Ovary (tissue), 9 donors: ENCODE results near the gene PARD3. TPM values are rescaled to one million over a fixed set of nuclear protein-coding genes. Genes with fewer than 3 reads are reported as not detected.

Experiments used
- DNase-seq, 5 donors: peaks; one replicate each; pipeline ENCODE4 v3.0.0-alpha.2; 2019 to 2020
- H3K27ac ChIP-seq, 2 donors: fragments of 200-600 bp; one replicate each; pipeline versions ENCODE4 v1.5.1 to v1.8.0; 2019 to 2022
- H3K27me3 ChIP-seq: fragments of 200-600 bp; one replicate; pipeline ENCODE4 v1.8.0; 2022
- H3K36me3 ChIP-seq: fragments of 200-600 bp; sonication (generic); one replicate; pipeline ENCODE4 v1.5.1; 2019
- H3K4me1 ChIP-seq: one replicate; pipeline ENCODE4 v1.8.1; 2013; ENCODE audit warnings: mild to moderate bottlenecking, moderate library complexity; ENCODE audit not compliant: insufficient read depth
- H3K4me3 ChIP-seq: fragments of 200-600 bp; sonication (generic); one replicate; pipeline ENCODE4 v1.5.1; 2017
- H3K9me3 ChIP-seq, 2 donors: fragments of 200-600 bp in 1 of 2; sonication (generic) in 1 of 2; one replicate each; pipeline versions ENCODE4 v1.5.1 to v1.8.1; 2013 to 2019; ENCODE audit warnings: mild to moderate bottlenecking in 1 of 2, moderate library complexity in 1 of 2
- CTCF ChIP-seq, 3 donors: fragments of 450-650 bp in 2 of 3; fragments of 200-600 bp in 1 of 3; IDR thresholded peaks; one replicate each; pipeline versions ENCODE4 v1.5.1 to v1.8.0; 2016 to 2022; ENCODE audit warnings: antibody characterized with exemption in 3 of 3, mild to moderate bottlenecking in 1 of 3
- EP300 ChIP-seq: sonication (generic); formaldehyde crosslinking; IDR thresholded peaks from one replicate; pipeline ENCODE4 v1.6.1; 2017; ENCODE audit warnings: antibody characterized with exemption
- POLR2A ChIP-seq: fragments of 450-650 bp; IDR thresholded peaks from one replicate; pipeline ENCODE4 v1.6.1; 2017; ENCODE audit warnings: antibody characterized with exemption, mild to moderate bottlenecking, moderate library complexity
- WGBS, 3 donors: extraction: QIAGEN DNeasy Blood & Tissue Kit in 1 of 3; methylation state at CpG; one replicate each; pipeline versions ENCODE4 v1.1.5 to v1.1.7; 2013 to 2017; 5-methylcytosine and 5-hydroxymethylcytosine counted together
- intact Hi-C, 4 donors: fragments of 100-400 bp; cut with DNase I; formaldehyde crosslinking; loops; one replicate each; pipeline versions ENCODE4 v1.11.0 to v1.15.1; 2022 to 2023
- polyA plus RNA-seq, 2 donors: library from polyadenylated mRNA; stranded (reverse); fragments of 200-250 nt in 1 of 2; fragments of 350-450 nt in 1 of 2; fragmentation: Illumina TruSeq in 1 of 2; extraction: RNeasy Lipid Tissue Mini Kit (QIAGEN cat#74804) in 1 of 2; gene quantifications; one replicate each; pipeline ENCODE4 v1.2.3, GENCODE V29; 2013 to 2014
- total RNA-seq, 7 donors: library from RNA; depleted of rRNA in 2 of 7; stranded (reverse); fragments of >200 nt in 2 of 7; fragmentation: NEBNext Ultra II Directional in 3 of 7; extraction: Animal tissue kit (Norgen Biotek cat#: 25700) in 3 of 7; gene quantifications; one replicate each; pipeline versions ENCODE4 v1.1.0 to v1.2.4, GENCODE V29; 2016 to 2023
- donor health status: DM: no; HTN: no; CAD: no; lungs with moderate emphysema.
- donor health status: DM: no; HTN: no; CAD: no.
- donor health status: Bipolar disorder and iron deficiency.
- donor health status: DM: yes; HTN: yes; CAD: no.
- donor health status: DM: no; HTN: no; CAD: no.
- donor health status: DM: yes; HTN: yes; CAD: no.

The PARD3 gene
- total and polyA plus RNA-seq, 9 donors = 31.8 to 92.3 (median 67.1) TPM

DNA sequence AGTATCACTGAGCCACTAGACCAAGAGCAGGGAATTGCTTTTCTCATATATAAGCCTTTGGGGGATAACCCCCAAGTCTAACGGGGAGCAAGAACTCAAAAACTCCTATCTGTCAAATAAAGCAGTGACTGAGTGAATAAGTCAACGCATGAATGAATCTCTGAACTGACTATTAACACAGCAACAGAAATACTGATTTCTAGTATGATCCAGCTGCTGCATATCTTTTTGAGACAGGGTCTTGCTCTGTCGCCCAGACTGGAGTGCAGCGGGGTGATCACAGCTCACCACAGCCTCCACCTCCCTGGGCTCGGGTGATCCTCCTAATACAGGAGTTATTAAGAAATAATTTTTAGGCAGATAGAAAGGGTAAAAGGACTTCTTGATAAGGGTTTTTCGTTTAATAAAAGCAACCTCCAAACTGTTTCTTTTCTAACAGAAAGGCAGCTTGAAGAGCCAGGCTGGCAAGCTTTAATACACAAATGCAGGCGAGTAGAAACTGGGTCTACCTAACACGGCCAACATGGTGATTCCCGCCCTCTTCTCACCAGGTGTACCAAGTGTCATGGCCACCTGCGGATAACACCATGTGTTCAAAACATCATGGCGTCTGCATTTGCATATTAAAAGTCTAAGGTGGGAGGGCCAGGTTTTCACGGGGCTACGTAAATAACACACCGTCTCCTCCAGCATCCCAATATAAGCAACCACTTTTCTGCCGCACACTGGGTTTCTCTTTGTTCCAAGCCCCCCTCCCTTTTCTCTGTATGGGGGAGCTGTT lies 631.9 kb downstream of the PARD3 start:
- no peaks in the 10 kb centered on the region for H3K9me3 ChIP-seq
- WGBS, 3 donors = 74 to 82% (median 74%) methylated on average over 15 of the region's 15 CpGs

GRCh38 chr10:34181553-34182300 lies 633.4 kb downstream of the PARD3 start:
- intact Hi-C loops = loop anchor here in 1 of 4 donors (10.0 kb wide), 1 partner anchor 847 kb away; the partner anchor contains the start of gene NRP1
- no peak overlapping the region for H3K27ac ChIP-seq
- H3K4me3 ChIP-seq = no peak overlapping the region
- H3K36me3 ChIP-seq = no peaks in the 10 kb centered on the region
- peak in 3 of 5 donors; percentile 29 to 51 (median 44) for DNase-seq
- TF ChIP-seq EP300 (no peak), CTCF (IDR thresholded peaks at IDR 0.05) (no peak), POLR2A (no peak)
- peaks cover 24% of the 10 kb centered on the region for H3K4me1 ChIP-seq
- H3K27me3 ChIP-seq = no peaks in the 10 kb centered on the region
- H3K9me3 ChIP-seq = no peaks in the 10 kb centered on the region
- 7 to 14% (median 13%) methylated on average over 10 of the region's 10 CpGs for WGBS, 3 donors

More for the DNA sequence above, 631.9 kb downstream of the PARD3 start:
- H3K4me1 ChIP-seq = peaks cover 24% of the 10 kb centered on the region
- no peak for DNase-seq
- intact Hi-C loops = loop anchor here in 1 of 4 donors (10.0 kb wide), 1 partner anchor 848 kb away; the partner anchor contains the start of gene NRP1
- H3K4me3 ChIP-seq = no peak overlapping the region
- no peak for TF ChIP-seq CTCF (IDR thresholded peaks at IDR 0.05)
- TF ChIP-seq POLR2A = no peak
- TF ChIP-seq EP300 = no peak
- H3K36me3 ChIP-seq = no peaks in the 10 kb centered on the region
- no peaks in the 10 kb centered on the region for H3K27me3 ChIP-seq
- peak overlapping the region in 1 of 2 donors; percentile 39 for H3K27ac ChIP-seq

- Histone ChIP-seq H3K4me3 (no peak overlapping the region), H3K27me3 (no peaks in the 10 kb centered on the region), H3K4me1 (peaks cover 21% of the 10 kb centered on the region), H3K36me3 (no peaks in the 10 kb centered on the region), H3K27ac (no peak overlapping the region), H3K9me3 (no peaks in the 10 kb centered on the region)
- 94 to 97% (median 94%) methylated on average over 2 of the region's 2 CpGs for WGBS, 3 donors
- intact Hi-C loops = loop anchor here in 1 of 4 donors (10.0 kb wide), 1 partner anchor 846 kb away; the partner anchor contains the start of gene NRP1
- DNase-seq = no peak
- TF ChIP-seq POLR2A = no peak
- TF ChIP-seq EP300 = no peak
- TF ChIP-seq CTCF (IDR thresholded peaks at IDR 0.05) = no peak
Measured at GRCh38 chr10:34180749-34181148, 634.3 kb downstream of the PARD3 start.

GRCh38 chr10:34179280-34179679 lies 635.8 kb downstream of the PARD3 start:
- peaks cover 14% of the 10 kb centered on the region for H3K4me1 ChIP-seq
- H3K36me3 ChIP-seq = no peaks in the 10 kb centered on the region
- 79 to 86% (median 84%) methylated on average over 3 of the region's 3 CpGs for WGBS, 3 donors
- H3K9me3 ChIP-seq = no peaks in the 10 kb centered on the region
- no peak overlapping the region for H3K27ac ChIP-seq
- no peaks in the 10 kb centered on the region for H3K27me3 ChIP-seq
- H3K4me3 ChIP-seq = no peak overlapping the region
- DNase-seq = no peak
- intact Hi-C loops = no loop called here
- no peak for TF ChIP-seq EP300
- no peak for TF ChIP-seq CTCF (IDR thresholded peaks at IDR 0.05)
- TF ChIP-seq POLR2A = no peak
